ENCODE results near the gene CLEC17A.

CLEC17A gene

DNA sequence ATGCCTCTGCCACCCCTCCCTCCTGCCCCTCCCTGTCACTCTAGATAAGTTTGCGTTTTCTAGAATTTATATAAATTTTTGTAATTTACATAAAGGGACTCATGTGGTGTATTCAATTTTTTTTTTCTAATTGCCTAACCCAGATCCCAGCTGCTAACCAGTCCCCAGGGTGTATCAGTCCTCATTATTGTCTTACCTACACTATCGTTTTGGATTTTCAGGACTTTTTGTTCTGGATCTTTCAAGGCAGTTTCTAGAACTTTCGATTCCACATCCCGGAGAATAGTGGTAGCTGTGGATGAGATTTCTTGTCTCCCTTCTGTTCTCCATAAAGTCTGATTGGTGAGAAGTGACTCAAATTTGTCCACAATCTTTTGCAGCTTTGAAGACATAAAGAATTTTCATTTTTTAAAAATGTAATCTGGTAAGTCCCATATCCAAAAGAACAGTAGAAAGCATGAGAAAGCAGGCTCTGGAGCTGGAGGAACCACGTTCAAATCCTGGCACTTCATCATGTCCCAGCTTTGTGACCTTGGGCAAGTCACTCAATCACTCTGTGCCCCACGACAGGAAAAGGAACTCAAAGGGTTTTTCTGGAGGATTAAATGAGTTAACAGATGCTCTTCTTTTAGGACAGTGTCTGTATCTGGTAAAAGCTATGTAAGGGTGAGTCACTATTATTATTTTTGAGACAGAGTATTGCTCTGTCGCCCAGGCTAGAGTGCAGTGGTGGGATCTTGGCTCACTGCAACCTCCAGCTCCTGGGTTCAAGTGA lies 72.1 kb downstream of the CLEC17A start:
- no peak for DNase-seq (ENCODE audit: low read depth)

GRCh38 chr19:14655726-14656125 lies 72.8 kb downstream of the CLEC17A start:
- no peak for DNase-seq (ENCODE audit: low read depth)

DNA sequence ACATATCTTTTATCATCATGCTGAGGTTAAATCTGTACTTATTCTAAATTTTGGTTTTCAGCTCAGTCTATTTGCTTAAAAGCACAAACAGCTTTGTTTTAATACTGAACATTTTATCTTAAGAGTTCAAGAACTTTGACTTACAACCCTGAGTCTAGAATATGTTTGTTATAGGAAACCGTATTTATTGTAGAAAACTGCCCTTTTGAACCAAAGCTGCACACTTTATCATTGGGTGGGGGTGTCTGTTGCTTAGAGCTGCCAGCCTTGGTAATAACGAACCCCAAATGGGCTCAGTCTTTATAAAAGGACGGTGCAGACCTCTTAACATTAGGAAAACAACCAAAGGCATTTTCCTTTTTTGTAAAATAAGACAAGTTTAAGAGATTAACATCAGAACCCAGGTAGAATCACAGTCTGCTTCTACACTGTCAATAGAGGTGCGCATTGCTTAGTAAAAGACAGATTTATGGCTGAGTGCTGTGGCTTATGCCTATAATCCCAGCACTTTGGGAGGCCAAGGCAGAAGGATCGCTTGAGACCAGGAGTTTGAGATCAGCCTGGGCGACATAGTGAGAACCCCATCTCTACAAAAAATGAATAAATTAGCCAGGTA lies 77.1 kb downstream of the CLEC17A start:
- DNase-seq (ENCODE audit: low read depth): no peak

- no peak for DNase-seq (ENCODE audit: low read depth)
Observed at GRCh38 chr19:14661372-14661924, 78.6 kb downstream of the CLEC17A start.

All from stimulated activated CD8-positive, alpha-beta memory T cell treated with anti-CD3 and anti-CD28 coated beads, Interleukin-12 subunit alpha, Interleukin-12 subunit beta, amount 100 ng/mL, for 4 hours (primary cell).